HCT116 (cell line): ENCODE data around the gene PKN2. TPM values are rescaled to one million over a fixed set of nuclear protein-coding genes. Genes with fewer than 3 reads are reported as not detected.

Source experiments
- ATAC-seq: fragments of 200-7000 bp; cut with Tn5 transposase; 2 replicates; pipeline ENCODE4 v1.9.1; 2020; ENCODE audit warnings: mild to moderate bottlenecking, moderate library complexity
- BruUV-seq: library from RNA; stranded (reverse); fragments of 400-500 nt; replicated peaks from 2 replicates; lab custom pipeline; 2021; lab: Mats Ljungman, UMichigan
- CTCF ChIA-PET: fragments of 300-600 bp; sonication (Branson Sonifier 250); formaldehyde crosslinking; loops from one replicate; lab custom pipeline; 2021; ENCODE audit warnings: antibody characterized with exemption; lab: Charles Lee
- POLR2A ChIA-PET: fragments of 300-600, 350-600 bp; sonication (Branson Sonifier 250); formaldehyde crosslinking; loops from one replicate; lab custom pipeline; 2021; ENCODE audit warnings: antibody characterized with exemption; lab: Charles Lee
- RAD21 ChIA-PET, 2 experiments: fragments of 300-600 bp; sonication (Branson Sonifier 250); formaldehyde crosslinking; loops; one replicate each; lab custom pipeline; 2023; ENCODE audit warnings: low total read pairs in 2 of 2; ENCODE audit not compliant: uncharacterized antibody in 2 of 2, unreplicated experiment in 2 of 2, low non-redundant PET in 1 of 2; lab: Charles Lee
- DNase-seq: peaks from one replicate; pipeline ENCODE4 v3.0.0-alpha.2; 2010; ENCODE audit warnings: low read depth, low spot score
- H2AFZ ChIP-seq: fragments of 200-600 bp; shearing (Covaris generic), sonication (generic); 2 replicates; pipeline ENCODE4 v1.6.1; 2017; ENCODE audit warnings: low read depth, mixed run types, mixed read lengths, antibody characterized with exemption, low read length; ENCODE audit not compliant: poor library complexity, severe bottlenecking
- H3K27ac ChIP-seq: 2 replicates; pipeline ENCODE4 v1.5.1; 2012; ENCODE audit warnings: low read depth, low read length
- H3K27me3 ChIP-seq: fragments of 200-600 bp; sonication (generic); 2 replicates; pipeline ENCODE4 v1.6.1; 2016; ENCODE audit warnings: mixed run types, low read length, mixed read lengths; ENCODE audit not compliant: insufficient read depth
- H3K36me3 ChIP-seq, 2 experiments: fragments of 200-500 bp in 1 of 2; fragments of 200-600 bp in 1 of 2; sonication (Bioruptor generic) in 1 of 2; sonication (generic) in 1 of 2; 2 replicates each; pipeline versions ENCODE4 v1.5.1 to v1.6.1; 2014 to 2016; ENCODE audit warnings: low read length in 2 of 2, inconsistent platforms in 1 of 2, mixed read lengths in 1 of 2, mixed run types in 1 of 2; ENCODE audit not compliant: insufficient read depth in 2 of 2, control insufficient read depth in 1 of 2
- H3K4me1 ChIP-seq, 2 experiments: fragments of 200-600 bp in 1 of 2; sonication (generic) in 1 of 2; 2 replicates each; pipeline versions ENCODE4 v1.5.1 to v1.6.1; 2012 to 2017; ENCODE audit warnings: low read length in 2 of 2, inconsistent platforms in 1 of 2, mild to moderate bottlenecking in 1 of 2, mixed read lengths in 1 of 2, mixed run types in 1 of 2, moderate library complexity in 1 of 2; ENCODE audit not compliant: insufficient read depth in 2 of 2, control insufficient read depth in 1 of 2
- H3K4me2 ChIP-seq: fragments of 200-600 bp; sonication (generic); 2 replicates; pipeline ENCODE4 v1.6.1; 2017; ENCODE audit warnings: mixed run types, low read length, mixed read lengths
- H3K4me3 ChIP-seq, 2 experiments: fragments of 200-600 bp in 1 of 2; sonication (generic) in 1 of 2; replicated peaks in 1 of 2; 2 replicates each; pipeline ENCODE4 v1.5.1; 2011 to 2016; ENCODE audit warnings: low read length in 2 of 2, control low read depth in 1 of 2, low read depth in 1 of 2, mild to moderate bottlenecking in 1 of 2, mixed read lengths in 1 of 2, mixed run types in 1 of 2
- H3K79me2 ChIP-seq: fragments of 200-600 bp; sonication (generic); 2 replicates; pipeline ENCODE4 v1.6.1; 2017; ENCODE audit warnings: mild to moderate bottlenecking, mixed run types, low read length, moderate library complexity, mixed read lengths; ENCODE audit not compliant: insufficient read depth
- H3K9ac ChIP-seq: fragments of 200-600 bp; sonication (generic); 2 replicates; pipeline ENCODE4 v1.6.1; 2016; ENCODE audit warnings: low read length, mixed read lengths
- H3K9me2 ChIP-seq: fragments of 200-600 bp; sonication (generic), shearing (Covaris generic); 2 replicates; pipeline ENCODE4 v1.6.1; 2017; ENCODE audit warnings: mixed run types, mild to moderate bottlenecking, moderate library complexity; ENCODE audit not compliant: insufficient read depth
- H3K9me3 ChIP-seq, 2 experiments: fragments of 200-500 bp in 1 of 2; fragments of 200-600 bp in 1 of 2; sonication (Bioruptor generic) in 1 of 2; sonication (generic) in 1 of 2; 2 replicates each; pipeline ENCODE4 v1.6.1; 2014 to 2017; ENCODE audit warnings: low read length in 2 of 2, mixed read lengths in 2 of 2, inconsistent platforms in 1 of 2, low read depth in 1 of 2, mild to moderate bottlenecking in 1 of 2, mixed run types in 1 of 2, moderate library complexity in 1 of 2; ENCODE audit not compliant: control insufficient read depth in 1 of 2, insufficient read depth in 1 of 2
- H4K20me1 ChIP-seq: fragments of 200-600 bp; sonication (generic), shearing (Covaris generic); 2 replicates; pipeline ENCODE4 v1.6.1; 2017; ENCODE audit warnings: mixed run types, mild to moderate bottlenecking, moderate library complexity; ENCODE audit not compliant: insufficient read depth
- CEBPB ChIP-seq: IDR thresholded peaks from 2 replicates; pipeline ENCODE4 v1.6.1; 2012; ENCODE audit warnings: low read depth
- EZH2 ChIP-seq: fragments of 200-600 bp; sonication (generic); IDR thresholded peaks from 2 replicates; pipeline ENCODE4 v1.6.1; 2017; ENCODE audit warnings: antibody characterized with exemption, mixed run types
- EZH2phosphoT487 ChIP-seq: fragments of 200-600 bp; IDR thresholded peaks from 2 replicates; pipeline ENCODE4 v1.6.1; 2018; ENCODE audit warnings: antibody characterized with exemption, borderline replicate concordance
- POLR2AphosphoS5 ChIP-seq: IDR thresholded peaks from 2 replicates; pipeline ENCODE4 v1.6.1; 2011; ENCODE audit warnings: mild to moderate bottlenecking, low read depth, low read length, moderate library complexity
- TCF7L2 ChIP-seq: IDR thresholded peaks from 2 replicates; pipeline ENCODE4 v1.7.0; 2011; ENCODE audit warnings: borderline replicate concordance, inconsistent platforms; ENCODE audit not compliant: insufficient read depth, insufficient read length; ENCODE audit errors: extremely low read depth
- intact Hi-C: fragments of 100-400 bp; cut with micrococcal nuclease; formaldehyde crosslinking; loops from 2 replicates; pipeline ENCODE4 v1.10.0; 2022
- total RNA-seq: library from RNA; stranded (reverse); gene quantifications from one replicate; pipeline ENCODE4 v1.2.1, GENCODE V29; 2021; ENCODE audit not compliant: unreplicated experiment
- TF ChIP-seq, protein P1 (sequence below): IDR thresholded peaks from 2 replicates; pipeline ENCODE4 v1.6.1; 2012
- TF ChIP-seq, protein P2 (sequence below), 3 experiments: fragments of 200-600 bp in 1 of 3; sonication (generic) in 1 of 3; IDR thresholded peaks in 2 of 3; conservative IDR thresholded peaks in 1 of 3; 2 replicates each; pipeline ENCODE4 v1.5.1; 2012 to 2017; ENCODE audit warnings: low read depth in 2 of 3, low read length in 2 of 3, antibody characterized with exemption in 1 of 3, borderline replicate concordance in 1 of 3, control low read depth in 1 of 3, mild to moderate bottlenecking in 1 of 3, mixed read lengths in 1 of 3, mixed run types in 1 of 3, moderate library complexity in 1 of 3; ENCODE audit not compliant: insufficient read depth in 1 of 3

The PKN2 gene
- total RNA-seq, 1 experiment from 2014 or later = 44.3 TPM

DNA sequence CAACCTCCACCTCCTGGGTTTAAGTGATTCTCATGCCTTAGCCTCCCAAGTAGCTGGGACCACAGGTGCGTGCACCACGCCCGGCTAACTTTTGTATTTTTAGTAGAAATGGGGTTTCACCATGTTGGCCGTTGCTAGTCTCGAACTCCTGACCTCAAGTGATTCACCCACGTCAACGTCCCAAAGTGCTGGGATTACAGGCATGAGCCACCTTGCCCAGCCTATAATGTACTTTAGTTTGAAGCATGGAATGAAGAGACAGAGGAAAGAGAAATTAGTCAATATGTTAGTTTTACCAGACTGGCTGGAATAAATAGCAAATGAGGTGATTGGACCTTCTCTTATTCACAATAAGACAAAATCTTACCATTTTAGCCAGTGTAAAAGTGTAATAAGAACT is 118.3 kb downstream of the PKN2 start:
- no TSS peak for BruUV-seq
- no peak for ATAC-seq
- peaks cover 2 to 22% of the 10 kb centered on the region in 2 experiments; a peak in 3 of 4 replicates for H3K4me1 ChIP-seq
- H3K4me3 ChIP-seq = no peak overlapping the region
- RAD21 ChIA-PET = no interaction called here
- H4K20me1 ChIP-seq = no peaks in the 10 kb centered on the region
- TF ChIP-seq TCF7L2 (no peak), EZH2phosphoT487 (no peak), CEBPB (no peak), POLR2AphosphoS5 (no peak), EZH2 (no peak)
- TF ChIP-seq, protein P1, sequence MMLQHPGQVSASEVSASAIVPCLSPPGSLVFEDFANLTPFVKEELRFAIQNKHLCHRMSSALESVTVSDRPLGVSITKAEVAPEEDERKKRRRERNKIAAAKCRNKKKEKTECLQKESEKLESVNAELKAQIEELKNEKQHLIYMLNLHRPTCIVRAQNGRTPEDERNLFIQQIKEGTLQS = no peak
- TF ChIP-seq, protein P2, sequence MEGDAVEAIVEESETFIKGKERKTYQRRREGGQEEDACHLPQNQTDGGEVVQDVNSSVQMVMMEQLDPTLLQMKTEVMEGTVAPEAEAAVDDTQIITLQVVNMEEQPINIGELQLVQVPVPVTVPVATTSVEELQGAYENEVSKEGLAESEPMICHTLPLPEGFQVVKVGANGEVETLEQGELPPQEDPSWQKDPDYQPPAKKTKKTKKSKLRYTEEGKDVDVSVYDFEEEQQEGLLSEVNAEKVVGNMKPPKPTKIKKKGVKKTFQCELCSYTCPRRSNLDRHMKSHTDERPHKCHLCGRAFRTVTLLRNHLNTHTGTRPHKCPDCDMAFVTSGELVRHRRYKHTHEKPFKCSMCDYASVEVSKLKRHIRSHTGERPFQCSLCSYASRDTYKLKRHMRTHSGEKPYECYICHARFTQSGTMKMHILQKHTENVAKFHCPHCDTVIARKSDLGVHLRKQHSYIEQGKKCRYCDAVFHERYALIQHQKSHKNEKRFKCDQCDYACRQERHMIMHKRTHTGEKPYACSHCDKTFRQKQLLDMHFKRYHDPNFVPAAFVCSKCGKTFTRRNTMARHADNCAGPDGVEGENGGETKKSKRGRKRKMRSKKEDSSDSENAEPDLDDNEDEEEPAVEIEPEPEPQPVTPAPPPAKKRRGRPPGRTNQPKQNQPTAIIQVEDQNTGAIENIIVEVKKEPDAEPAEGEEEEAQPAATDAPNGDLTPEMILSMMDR (IDR thresholded peaks at IDR 0.05 in 2 of 3, conservative IDR thresholded peaks at IDR 0.05 in 1 of 3; ENCODE audit: borderline replicate concordance in 1 of 3, insufficient read depth in 1 of 3, low read depth in 2 of 3, low read length in 2 of 3) = no peak
- no peaks in the 10 kb centered on the region for H3K27me3 ChIP-seq
- H2AFZ ChIP-seq = no peak overlapping the region
- intact Hi-C loops = no loop called here
- H3K9me3 ChIP-seq = no peaks in the 10 kb centered on the region
- POLR2A ChIA-PET = interaction anchor here (1.5 kb wide), 1 partner anchor 89 kb away, joined by 3 read pairs; the partner anchor contains the start of gene GTF2B
- peaks cover 13 to 16% of the 10 kb centered on the region in 2 experiments for H3K36me3 ChIP-seq
- peak overlapping the region; percentile 38 for H3K4me2 ChIP-seq
- no peak overlapping the region for H3K9ac ChIP-seq
- peak overlapping the region; percentile 45; the same call in 1 of the 2 replicates for H3K27ac ChIP-seq
- CTCF ChIA-PET = no interaction called here
- H3K79me2 ChIP-seq = no peaks in the 10 kb centered on the region
- no peak for DNase-seq
- H3K9me2 ChIP-seq = no peaks in the 10 kb centered on the region
